WERI-Rb-1 (cell line): ENCODE measurements around the gene LRRC3.

Source experiments
- DNase-seq: peaks from one replicate; pipeline ENCODE4 v3.0.0-alpha.2; 2020
- H3K27ac ChIP-seq: fragments of 250-450 bp; sonication (Bioruptor Pico); 2 replicates; pipeline ENCODE4 v1.5.1; 2020; ENCODE audit warnings: mild to moderate bottlenecking, moderate library complexity
- H3K27me3 ChIP-seq: fragments of 250-450 bp; sonication (Bioruptor Pico); 2 replicates; pipeline ENCODE4 v1.5.1; 2021; ENCODE audit warnings: mild to moderate bottlenecking, low read depth, moderate library complexity; ENCODE audit not compliant: insufficient read depth, severe bottlenecking
- H3K36me3 ChIP-seq: fragments of 250-450 bp; sonication (Bioruptor Pico); 2 replicates; pipeline ENCODE4 v1.5.1; 2020; ENCODE audit warnings: mild to moderate bottlenecking, moderate library complexity
- H3K4me3 ChIP-seq: 2 replicates; pipeline ENCODE4 v1.5.1; 2011; ENCODE audit warnings: low read depth, mild to moderate bottlenecking, control low read depth, low read length
- H3K9me3 ChIP-seq: fragments of 250-450 bp; sonication (Bioruptor Pico); 2 replicates; pipeline ENCODE4 v1.5.1; 2021; ENCODE audit warnings: mild to moderate bottlenecking, moderate library complexity; ENCODE audit not compliant: severe bottlenecking
- TF ChIP-seq, protein P1 (sequence below): IDR thresholded peaks from 2 replicates; pipeline ENCODE4 v1.5.1; 2011; ENCODE audit warnings: low read depth, mild to moderate bottlenecking, control low read depth, inconsistent platforms, low read length

The LRRC3 gene

DNA sequence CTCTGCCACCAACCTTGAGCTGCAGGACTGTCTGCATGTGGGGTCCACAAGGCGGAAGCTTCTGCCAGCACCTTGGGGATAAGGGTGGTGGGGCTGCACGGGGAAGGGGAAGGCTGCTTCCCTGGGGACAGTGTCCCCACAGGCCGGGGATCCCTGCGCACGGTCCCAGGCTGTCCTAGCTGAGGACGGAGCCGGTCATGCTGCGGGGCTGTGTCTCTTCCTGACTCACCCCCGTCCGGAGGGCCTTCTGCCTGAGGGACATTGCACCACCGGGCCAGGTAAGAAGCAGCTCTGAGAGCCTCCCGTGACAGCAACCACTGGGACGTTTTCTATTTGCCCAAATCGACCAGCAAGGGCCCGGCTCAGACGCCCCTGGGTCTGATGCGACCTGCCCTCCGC lies 54.8 kb downstream of the LRRC3 start:
- TF ChIP-seq, protein P1, sequence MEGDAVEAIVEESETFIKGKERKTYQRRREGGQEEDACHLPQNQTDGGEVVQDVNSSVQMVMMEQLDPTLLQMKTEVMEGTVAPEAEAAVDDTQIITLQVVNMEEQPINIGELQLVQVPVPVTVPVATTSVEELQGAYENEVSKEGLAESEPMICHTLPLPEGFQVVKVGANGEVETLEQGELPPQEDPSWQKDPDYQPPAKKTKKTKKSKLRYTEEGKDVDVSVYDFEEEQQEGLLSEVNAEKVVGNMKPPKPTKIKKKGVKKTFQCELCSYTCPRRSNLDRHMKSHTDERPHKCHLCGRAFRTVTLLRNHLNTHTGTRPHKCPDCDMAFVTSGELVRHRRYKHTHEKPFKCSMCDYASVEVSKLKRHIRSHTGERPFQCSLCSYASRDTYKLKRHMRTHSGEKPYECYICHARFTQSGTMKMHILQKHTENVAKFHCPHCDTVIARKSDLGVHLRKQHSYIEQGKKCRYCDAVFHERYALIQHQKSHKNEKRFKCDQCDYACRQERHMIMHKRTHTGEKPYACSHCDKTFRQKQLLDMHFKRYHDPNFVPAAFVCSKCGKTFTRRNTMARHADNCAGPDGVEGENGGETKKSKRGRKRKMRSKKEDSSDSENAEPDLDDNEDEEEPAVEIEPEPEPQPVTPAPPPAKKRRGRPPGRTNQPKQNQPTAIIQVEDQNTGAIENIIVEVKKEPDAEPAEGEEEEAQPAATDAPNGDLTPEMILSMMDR, result no peak
- Histone ChIP-seq H3K4me3 (peak overlapping the region; percentile 50), H3K36me3 (no peaks in the 10 kb centered on the region), H3K9me3 (no peaks in the 10 kb centered on the region), H3K27ac (no peak overlapping the region), H3K27me3 (no peaks in the 10 kb centered on the region)
- DNase-seq, result no peak

DNA sequence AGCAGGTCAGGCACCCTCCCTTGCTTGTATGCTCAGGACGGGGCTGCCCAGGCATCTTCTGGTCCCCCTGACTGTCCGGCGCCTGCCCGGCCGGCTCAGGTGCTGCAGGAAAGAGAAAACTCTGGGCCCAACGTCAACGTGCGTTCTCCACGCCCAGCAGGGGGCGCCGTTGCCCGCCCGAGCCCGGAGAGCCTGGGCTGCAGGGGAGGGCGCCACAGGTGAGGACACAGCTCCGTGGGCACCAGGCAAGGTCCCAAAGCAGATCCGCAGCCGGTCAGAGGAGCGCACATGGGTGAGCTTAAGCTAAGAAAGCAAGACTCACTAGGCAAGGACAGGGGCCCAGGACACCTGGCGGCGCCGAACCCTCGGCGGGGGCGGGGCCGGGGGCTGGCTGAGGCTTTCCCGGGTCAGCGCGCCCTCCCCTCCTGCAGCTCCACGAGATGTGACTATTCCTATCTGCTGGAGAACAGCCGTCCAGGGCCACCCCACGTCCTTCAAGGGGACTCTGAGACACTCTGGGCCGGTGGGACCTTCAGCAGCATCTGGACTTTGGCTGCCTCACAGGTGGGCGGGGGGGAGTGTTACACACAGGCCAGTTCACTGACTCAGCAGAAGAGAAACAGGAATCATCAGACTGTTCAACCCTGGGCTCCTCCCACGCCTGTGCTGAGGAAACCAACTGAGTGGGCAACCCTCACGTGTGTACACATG lies 55.4 kb downstream of the LRRC3 start:
- H3K36me3 ChIP-seq, result no peaks in the 10 kb centered on the region
- no peaks in the 10 kb centered on the region for H3K9me3 ChIP-seq
- peak overlapping the region; percentile 12 for H3K27ac ChIP-seq
- H3K27me3 ChIP-seq, result no peaks in the 10 kb centered on the region
- TF ChIP-seq, protein P1, result peak; percentile 97
- DNase-seq, result peak; percentile 90
- H3K4me3 ChIP-seq, result peak overlapping the region; percentile 50

DNA sequence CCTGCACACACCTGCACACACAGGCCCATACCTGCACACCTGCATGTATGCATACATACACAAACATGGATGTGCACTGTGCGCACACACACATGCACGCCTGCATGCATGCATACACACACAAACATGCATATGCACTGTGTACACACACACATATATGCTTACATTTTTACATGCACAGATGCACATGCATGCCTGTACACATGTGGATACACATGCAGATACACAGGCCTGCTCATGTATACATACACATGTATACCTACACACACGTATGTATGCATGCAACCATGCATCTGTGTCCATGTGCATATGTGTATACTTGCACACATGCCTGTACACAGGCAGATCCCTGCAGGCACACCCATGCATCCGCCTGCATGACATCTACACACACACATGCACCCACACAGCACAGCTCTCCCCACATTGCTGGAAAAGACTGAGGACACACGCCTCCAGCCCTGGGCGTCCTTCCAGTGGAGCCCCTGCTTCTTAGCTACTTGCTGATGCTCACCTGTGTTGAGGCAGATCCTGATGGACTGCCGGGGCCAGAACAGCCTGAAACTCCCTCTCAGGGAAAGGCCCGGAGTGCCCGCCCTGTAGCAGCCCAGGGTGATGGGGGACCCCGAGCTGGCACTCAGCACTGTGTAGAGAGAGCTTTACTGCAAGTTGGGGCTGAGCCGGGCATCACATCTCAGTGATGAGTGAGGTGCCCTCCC lies 56.1 kb downstream of the LRRC3 start:
- H3K27me3 ChIP-seq, result no peaks in the 10 kb centered on the region
- no peaks in the 10 kb centered on the region for H3K9me3 ChIP-seq
- DNase-seq, result no peak
- no peaks in the 10 kb centered on the region for H3K36me3 ChIP-seq
- TF ChIP-seq, protein P1, result no peak
- H3K27ac ChIP-seq, result no peak overlapping the region
- no peak overlapping the region for H3K4me3 ChIP-seq
